SIG-M5 treated with dmso at 0.1 percent for 504 hours (cell line): ENCODE measurements around the gene AATF.

Experiments
- DNase-seq: peaks from one replicate; lab custom pipeline; 2025; ENCODE audit not compliant: unreplicated experiment; lab: John Stamatoyannopoulos, UW

Gene AATF

GRCh38 chr17:36929851-36930582 is 18.7 kb upstream of the AATF start:
- no peak for DNase-seq

GRCh38 chr17:36930583-36930900 is 18.2 kb upstream of the AATF start:
- DNase-seq = no peak

- DNase-seq = no peak
Measured at GRCh38 chr17:36931096-36931696, 17.6 kb upstream of the AATF start.

- no peak for DNase-seq
Measured at GRCh38 chr17:36931697-36932382, 16.9 kb upstream of the AATF start.

GRCh38 chr17:36932383-36932693 is 16.4 kb upstream of the AATF start:
- no peak for DNase-seq

- DNase-seq = no peak
Measured at GRCh38 chr17:36932694-36933511, 15.9 kb upstream of the AATF start.

GRCh38 chr17:36933512-36934143 is 15.1 kb upstream of the AATF start:
- no peak for DNase-seq

GRCh38 chr17:36934144-36934691 is 14.5 kb upstream of the AATF start:
- no peak for DNase-seq

- no peak for DNase-seq
Measured at GRCh38 chr17:36934692-36935630, 13.8 kb upstream of the AATF start.

GRCh38 chr17:36935671-36936454 is 12.9 kb upstream of the AATF start:
- no peak for DNase-seq

GRCh38 chr17:36936455-36937000 is 12.2 kb upstream of the AATF start:
- no peak for DNase-seq

- no peak for DNase-seq
Measured at GRCh38 chr17:36937001-36937958, 11.5 kb upstream of the AATF start, which contains the start of gene LHX1. Gene LHX1, plus strand, starts transcription at chr17:36937475. Its CDS starts 723 bp downstream, at chr17:36938198.

- DNase-seq = no peak
Measured at GRCh38 chr17:36937959-36938565, 10.7 kb upstream of the AATF start.

- DNase-seq = no peak
Measured at GRCh38 chr17:36938566-36939051, 10.1 kb upstream of the AATF start.

GRCh38 chr17:36939052-36939801 is 9.5 kb upstream of the AATF start:
- no peak for DNase-seq

GRCh38 chr17:36939802-36940312 is 8.9 kb upstream of the AATF start:
- DNase-seq = no peak
